Caco-2 (cell line): Measurements from ENCODE around the gene TNFRSF13B. TPM values are rescaled to one million over a fixed set of nuclear protein-coding genes. Genes with fewer than 3 reads are reported as not detected.

Experiments
- BruUV-seq: library from RNA; stranded (reverse); fragments of 400-500 nt; replicated peaks from 2 replicates; lab custom pipeline; 2021; lab: Mats Ljungman, UMichigan
- CTCF ChIA-PET: fragments of 300-600 bp; sonication (Branson Sonifier 250); formaldehyde crosslinking; loops from one replicate; lab custom pipeline; 2022; ENCODE audit warnings: antibody characterized with exemption; lab: Charles Lee
- POLR2A ChIA-PET: fragments of 300-600 bp; sonication (Branson Sonifier 250); formaldehyde crosslinking; loops from one replicate; lab custom pipeline; 2022; ENCODE audit warnings: antibody characterized with exemption; lab: Charles Lee
- DNase-seq, 2 experiments: peaks; one replicate each; pipeline versions ENCODE4 v3.0.0 to v3.0.0-alpha.2; 2020 to 2022
- H3K27me3 ChIP-seq: replicated peaks from 2 replicates; pipeline ENCODE4 v1.6.0; 2011; ENCODE audit warnings: low read length; ENCODE audit not compliant: control insufficient read depth, insufficient read depth
- H3K36me3 ChIP-seq: 2 replicates; pipeline ENCODE4 v1.5.1; 2011; ENCODE audit warnings: low read length; ENCODE audit not compliant: control insufficient read depth, insufficient read depth
- H3K4me1 ChIP-seq: fragments of 250-450 bp; sonication (Bioruptor Pico); 2 replicates; pipeline ENCODE4 v1.5.1; 2020; ENCODE audit warnings: mild to moderate bottlenecking
- H3K4me3 ChIP-seq: 2 replicates; pipeline ENCODE4 v1.5.1; 2011; ENCODE audit warnings: low read depth, mild to moderate bottlenecking, control low read depth, low read length
- H3K9me3 ChIP-seq: fragments of 250-450 bp; sonication (Bioruptor Pico); 2 replicates; pipeline ENCODE4 v1.5.1; 2020; ENCODE audit warnings: mild to moderate bottlenecking, moderate library complexity
- H3K27ac Mint-ChIP-seq: one replicate; pipeline ENCODE4 v1.8.0; 2022; ENCODE audit warnings: mixed read lengths; ENCODE audit not compliant: unreplicated experiment
- H3K27me3 Mint-ChIP-seq: one replicate; pipeline ENCODE4 v1.8.0; 2022; ENCODE audit warnings: mixed read lengths; ENCODE audit not compliant: insufficient read depth, unreplicated experiment
- H3K36me3 Mint-ChIP-seq: one replicate; pipeline ENCODE4 v1.8.0; 2022; ENCODE audit warnings: mild to moderate bottlenecking, mixed read lengths; ENCODE audit not compliant: insufficient read depth, unreplicated experiment
- H3K4me1 Mint-ChIP-seq: one replicate; pipeline ENCODE4 v1.8.0; 2022; ENCODE audit warnings: low read depth, mixed read lengths; ENCODE audit not compliant: unreplicated experiment
- H3K4me3 Mint-ChIP-seq: one replicate; pipeline ENCODE4 v1.8.0; 2022; ENCODE audit warnings: mild to moderate bottlenecking, moderate library complexity, mixed read lengths; ENCODE audit not compliant: unreplicated experiment
- H3K9me3 Mint-ChIP-seq: one replicate; pipeline ENCODE4 v1.8.0; 2022; ENCODE audit warnings: mixed read lengths; ENCODE audit not compliant: unreplicated experiment
- intact Hi-C: fragments of 100-400 bp; cut with micrococcal nuclease; formaldehyde crosslinking; loops from one replicate; pipeline ENCODE4 v1.10.0; 2022; ENCODE audit not compliant: unreplicated experiment
- total RNA-seq: library from RNA; stranded (reverse); gene quantifications from 2 replicates; pipeline ENCODE4 v1.2.3, GENCODE V29; 2022
- TF ChIP-seq, protein P1 (sequence below), 2 experiments: fragments of 200-600 bp in 1 of 2; IDR thresholded peaks; 1 replicate in 1 of 2; 2 replicates in 1 of 2; pipeline versions ENCODE4 v1.5.1 to v1.8.0; 2011 to 2022; ENCODE audit warnings: antibody characterized with exemption in 1 of 2, control low read depth in 1 of 2, inconsistent platforms in 1 of 2, low read depth in 1 of 2, low read length in 1 of 2, mild to moderate bottlenecking in 1 of 2, moderate library complexity in 1 of 2; ENCODE audit not compliant: insufficient read depth in 1 of 2, severe bottlenecking in 1 of 2, unreplicated experiment in 1 of 2

The TNFRSF13B gene
- total RNA-seq, 1 experiment from 2014 or later: not detected

GRCh38 chr17:16953841-16954240 is 18.1 kb downstream of the TNFRSF13B start:
- DNase-seq: no peak
- Histone ChIP-seq H3K36me3 (no peaks in the 10 kb centered on the region), H3K9me3 (peaks cover 23% of the 10 kb centered on the region), H3K4me1 (no peaks in the 10 kb centered on the region), H3K4me3 (no peak overlapping the region), H3K27me3 (0 out of 2 replicates have a peak, but pooled peaks cover 1% of the 10 kb centered on the region)
- Mint-ChIP-seq H3K27ac (no peak overlapping the region), H3K36me3 (no peaks in the 10 kb centered on the region), H3K27me3 (peaks cover 24% of the 10 kb centered on the region), H3K9me3 (peaks cover under 1% of the 10 kb centered on the region), H3K4me3 (no peak overlapping the region), H3K4me1 (peaks cover 6% of the 10 kb centered on the region)
- CTCF ChIA-PET: no interaction called here
- intact Hi-C loops: no loop called here
- POLR2A ChIA-PET: no interaction called here
- BruUV-seq: no TSS peak
- TF ChIP-seq, protein P1, sequence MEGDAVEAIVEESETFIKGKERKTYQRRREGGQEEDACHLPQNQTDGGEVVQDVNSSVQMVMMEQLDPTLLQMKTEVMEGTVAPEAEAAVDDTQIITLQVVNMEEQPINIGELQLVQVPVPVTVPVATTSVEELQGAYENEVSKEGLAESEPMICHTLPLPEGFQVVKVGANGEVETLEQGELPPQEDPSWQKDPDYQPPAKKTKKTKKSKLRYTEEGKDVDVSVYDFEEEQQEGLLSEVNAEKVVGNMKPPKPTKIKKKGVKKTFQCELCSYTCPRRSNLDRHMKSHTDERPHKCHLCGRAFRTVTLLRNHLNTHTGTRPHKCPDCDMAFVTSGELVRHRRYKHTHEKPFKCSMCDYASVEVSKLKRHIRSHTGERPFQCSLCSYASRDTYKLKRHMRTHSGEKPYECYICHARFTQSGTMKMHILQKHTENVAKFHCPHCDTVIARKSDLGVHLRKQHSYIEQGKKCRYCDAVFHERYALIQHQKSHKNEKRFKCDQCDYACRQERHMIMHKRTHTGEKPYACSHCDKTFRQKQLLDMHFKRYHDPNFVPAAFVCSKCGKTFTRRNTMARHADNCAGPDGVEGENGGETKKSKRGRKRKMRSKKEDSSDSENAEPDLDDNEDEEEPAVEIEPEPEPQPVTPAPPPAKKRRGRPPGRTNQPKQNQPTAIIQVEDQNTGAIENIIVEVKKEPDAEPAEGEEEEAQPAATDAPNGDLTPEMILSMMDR (IDR thresholded peaks at IDR 0.05; ENCODE audit: insufficient read depth in 1 of 2, low read depth in 1 of 2, low read length in 1 of 2, severe bottlenecking in 1 of 2, unreplicated experiment in 1 of 2): no peak

DNA sequence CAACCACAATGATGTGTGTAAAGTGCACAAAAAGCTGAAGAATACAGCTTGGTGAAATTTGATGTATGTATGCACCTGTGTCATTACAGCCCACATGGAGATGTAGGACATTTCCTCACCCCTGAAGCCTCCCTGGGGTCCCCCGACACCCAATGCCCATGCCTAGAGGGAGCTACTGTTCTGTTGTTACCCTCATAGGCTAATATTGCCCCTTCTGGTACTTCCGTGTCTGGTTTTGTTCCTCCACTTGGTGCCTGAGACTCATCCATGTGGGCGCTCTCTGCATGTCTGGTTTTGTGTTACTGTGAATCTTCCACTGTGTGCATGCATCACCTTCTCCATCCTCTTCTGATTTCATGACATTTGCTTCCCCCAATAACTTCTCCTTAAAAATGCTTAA is 18.6 kb downstream of the TNFRSF13B start:
- no peak for DNase-seq
- BruUV-seq: no TSS peak

DNA sequence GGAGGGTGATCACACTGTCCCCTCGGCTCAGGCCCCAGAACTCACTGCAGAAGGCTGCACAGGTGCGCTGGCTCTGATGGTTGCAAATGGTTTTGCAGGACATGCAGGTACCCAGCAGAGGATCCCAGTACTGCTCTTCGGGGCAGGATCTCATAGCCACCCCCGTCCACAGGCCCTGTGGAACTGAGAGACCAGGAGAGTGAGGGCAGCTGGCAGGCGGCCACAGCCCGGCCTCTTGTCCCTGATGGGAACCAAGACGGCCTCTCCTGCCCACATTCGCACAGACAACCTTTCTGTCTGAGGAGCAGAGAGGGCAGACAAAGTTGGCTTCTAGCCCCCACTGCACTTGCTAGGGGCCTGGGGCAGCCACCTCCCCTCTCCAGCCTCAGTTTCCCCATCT is 19.5 kb downstream of the TNFRSF13B start:
- Histone ChIP-seq H3K27me3 (0 out of 2 replicates have a peak, but pooled peaks cover 1% of the 10 kb centered on the region), H3K4me1 (no peaks in the 10 kb centered on the region), H3K9me3 (peaks cover 22% of the 10 kb centered on the region), H3K4me3 (no peak overlapping the region), H3K36me3 (no peaks in the 10 kb centered on the region)
- Mint-ChIP-seq H3K4me3 (no peak overlapping the region), H3K27ac (no peak overlapping the region), H3K4me1 (peaks cover 6% of the 10 kb centered on the region), H3K9me3 (no peaks in the 10 kb centered on the region), H3K36me3 (no peaks in the 10 kb centered on the region), H3K27me3 (peaks cover 24% of the 10 kb centered on the region)
- TF ChIP-seq, protein P1 (IDR thresholded peaks at IDR 0.05; ENCODE audit: insufficient read depth in 1 of 2, low read depth in 1 of 2, low read length in 1 of 2, severe bottlenecking in 1 of 2, unreplicated experiment in 1 of 2): no peak
- intact Hi-C loops: no loop called here
- POLR2A ChIA-PET: no interaction called here
- CTCF ChIA-PET: no interaction called here
- BruUV-seq: no TSS peak
- DNase-seq: no peak

More for the DNA sequence above, 18.6 kb downstream of the TNFRSF13B start:
- intact Hi-C loops: no loop called here
- peaks cover 6% of the 10 kb centered on the region for H3K4me1 Mint-ChIP-seq
- H3K4me3 Mint-ChIP-seq: no peak overlapping the region
- Histone ChIP-seq H3K4me1 (no peaks in the 10 kb centered on the region), H3K4me3 (no peak overlapping the region), H3K27me3 (0 out of 2 replicates have a peak, but pooled peaks cover 1% of the 10 kb centered on the region), H3K36me3 (no peaks in the 10 kb centered on the region), H3K9me3 (peaks cover 25% of the 10 kb centered on the region)
- no peaks in the 10 kb centered on the region for H3K9me3 Mint-ChIP-seq
- POLR2A ChIA-PET: no interaction called here
- no peaks in the 10 kb centered on the region for H3K36me3 Mint-ChIP-seq
- peaks cover 24% of the 10 kb centered on the region for H3K27me3 Mint-ChIP-seq
- H3K27ac Mint-ChIP-seq: no peak overlapping the region
- TF ChIP-seq, protein P1 (IDR thresholded peaks at IDR 0.05; ENCODE audit: insufficient read depth in 1 of 2, low read depth in 1 of 2, low read length in 1 of 2, severe bottlenecking in 1 of 2, unreplicated experiment in 1 of 2): no peak
- CTCF ChIA-PET: no interaction called here
